ENCODE data around the gene PRRC2B.
A peak's percentile ranks its signal among the peaks of the same experiment; 100 is the strongest.
"Not testable (repeated sequence)": the region's sequence is repeated elsewhere in the genome, so short reads cannot be mapped to it uniquely, and the experiment has no call there.

The PRRC2B gene

DNA sequence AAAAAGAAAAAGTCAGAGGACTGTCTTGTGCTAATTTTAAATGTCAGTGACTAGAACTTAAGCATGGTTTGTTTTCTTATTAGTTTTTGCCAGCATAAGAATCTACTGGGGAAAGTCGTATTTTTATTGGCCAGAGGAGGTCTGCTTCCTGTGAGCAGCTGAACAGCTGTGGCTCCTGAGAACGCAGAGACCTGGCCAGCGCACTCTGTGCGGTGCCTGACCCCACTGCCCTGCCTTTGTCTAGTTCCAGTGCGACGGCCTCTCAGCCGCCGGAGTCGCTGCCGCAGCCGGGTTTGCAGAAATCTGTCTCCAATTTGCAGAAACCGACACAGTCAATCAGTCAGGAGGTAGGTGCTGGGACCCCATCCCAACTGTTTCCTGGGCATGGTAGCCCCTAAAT, 42.5 kb downstream of the PRRC2B start:
- DNase-seq (ENCODE audit: low spot score) = no peak

DNA sequence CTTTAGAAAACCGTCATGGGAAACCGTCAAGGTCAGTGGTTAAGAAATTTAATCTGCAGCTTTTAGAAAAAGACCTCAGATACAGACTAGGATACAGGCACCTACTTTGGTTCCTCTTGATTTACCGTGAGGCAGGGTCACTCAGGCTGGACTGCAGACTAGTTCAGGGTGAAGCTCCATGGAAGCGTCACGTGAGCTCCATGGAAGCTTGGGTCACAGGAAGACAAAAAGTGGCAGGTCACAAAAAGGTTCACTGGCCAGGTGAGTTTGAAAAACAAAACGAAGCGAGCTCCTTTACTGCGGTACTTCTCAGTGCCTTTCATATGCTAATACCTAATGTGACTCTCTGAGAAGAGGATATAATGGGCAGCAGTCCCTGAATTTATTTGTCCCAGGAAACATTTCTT, 43.0 kb downstream of the PRRC2B start:
- no peak for DNase-seq (ENCODE audit: low spot score)

GRCh38 chr9:131438190-131438589, 44.3 kb downstream of the PRRC2B start:
- no peak for DNase-seq (ENCODE audit: low spot score)

DNA sequence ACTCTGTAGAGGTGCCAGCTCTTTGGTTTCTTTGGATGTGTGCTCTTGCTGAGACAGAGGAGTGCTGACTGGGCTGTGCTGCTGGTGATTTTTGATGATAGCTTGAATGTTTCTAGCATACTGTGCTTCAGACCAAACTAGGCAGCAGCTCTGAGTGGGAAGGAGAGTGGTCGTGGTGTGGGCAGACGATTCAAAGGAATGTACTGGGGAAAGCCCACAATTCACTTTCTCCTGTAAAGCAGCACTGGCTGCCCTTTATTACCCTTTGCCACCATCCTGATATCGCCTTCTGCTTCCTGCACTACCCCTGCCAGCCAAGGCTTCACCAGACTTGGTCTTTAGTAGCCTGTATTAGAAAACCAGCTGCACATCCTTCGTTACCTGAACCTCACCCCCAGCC, 45.3 kb downstream of the PRRC2B start:
- DNase-seq (ENCODE audit: low spot score) = no peak

DNA sequence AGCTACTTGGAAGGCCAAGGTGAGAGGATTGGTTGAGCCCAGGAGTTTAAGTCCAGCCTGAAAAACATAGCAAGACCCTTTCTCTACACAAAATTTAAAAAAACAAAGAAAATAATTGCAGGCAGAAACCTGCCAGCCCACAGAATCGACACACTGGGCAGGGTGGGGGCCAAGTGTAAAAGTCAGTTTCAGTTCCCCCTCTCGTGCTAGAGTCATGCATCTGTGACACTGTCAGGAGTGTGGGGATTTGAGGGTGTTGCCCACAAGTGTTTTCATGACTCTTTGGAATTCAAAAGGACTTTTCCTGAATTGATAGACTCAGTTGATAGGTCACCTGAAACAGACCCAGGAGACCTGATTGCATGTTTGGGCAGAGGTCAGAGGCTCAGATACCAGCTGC, 47.6 kb downstream of the PRRC2B start:
- DNase-seq (ENCODE audit: low spot score) = no peak

DNA sequence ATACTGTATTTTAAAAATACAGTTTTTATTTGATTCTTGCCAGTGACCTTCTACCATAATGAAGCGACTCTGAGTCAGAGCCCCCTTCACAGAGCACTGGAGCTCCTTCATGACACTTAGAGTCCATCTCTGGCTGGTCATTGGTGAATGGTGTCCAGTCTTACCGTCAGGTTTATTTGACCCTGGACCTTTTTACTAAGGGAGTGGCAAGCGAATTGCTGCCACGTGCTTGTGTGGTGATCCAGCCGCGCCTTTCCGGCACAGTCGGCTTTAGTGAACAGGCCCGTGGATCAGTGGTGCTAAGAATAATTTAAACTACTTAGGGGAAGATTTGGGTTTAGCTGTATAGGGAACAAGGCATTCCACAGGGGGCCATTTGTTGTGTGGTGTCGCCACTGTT, 48.5 kb downstream of the PRRC2B start:
- no peak for DNase-seq (ENCODE audit: low spot score)

GRCh38 chr9:131443648-131444047, 49.8 kb downstream of the PRRC2B start:
- DNase-seq (ENCODE audit: low spot score) = no peak

DNA sequence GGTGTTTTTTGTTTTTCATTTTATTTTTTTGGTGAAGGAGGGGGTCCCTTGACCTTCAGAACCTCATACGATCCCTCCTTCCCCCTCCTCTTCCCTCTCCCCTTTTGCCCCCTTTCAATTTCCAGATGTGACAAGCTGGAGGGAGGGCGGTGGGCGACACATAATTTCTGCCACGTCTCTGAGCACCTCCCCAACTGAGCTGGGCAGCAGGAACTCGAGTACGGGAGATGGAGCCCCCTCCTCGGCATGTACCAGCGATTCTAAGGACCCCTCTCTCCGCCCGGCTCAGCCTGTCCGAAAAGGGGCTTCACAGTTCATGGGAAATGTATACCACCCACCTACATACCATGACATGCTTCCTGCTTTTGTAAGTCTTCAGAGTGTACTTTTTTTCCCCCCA, 52.4 kb downstream of the PRRC2B start:
- DNase-seq (ENCODE audit: low spot score) = no peak

- DNase-seq (ENCODE audit: low spot score) = peak; percentile 66
Observed at GRCh38 chr9:131447148-131447547, 53.3 kb downstream of the PRRC2B start.

GRCh38 chr9:131447600-131447999, 53.7 kb downstream of the PRRC2B start:
- no peak for DNase-seq (ENCODE audit: low spot score)

- DNase-seq (ENCODE audit: low spot score) = no peak
Observed at GRCh38 chr9:131448818-131449217, 54.9 kb downstream of the PRRC2B start.

DNA sequence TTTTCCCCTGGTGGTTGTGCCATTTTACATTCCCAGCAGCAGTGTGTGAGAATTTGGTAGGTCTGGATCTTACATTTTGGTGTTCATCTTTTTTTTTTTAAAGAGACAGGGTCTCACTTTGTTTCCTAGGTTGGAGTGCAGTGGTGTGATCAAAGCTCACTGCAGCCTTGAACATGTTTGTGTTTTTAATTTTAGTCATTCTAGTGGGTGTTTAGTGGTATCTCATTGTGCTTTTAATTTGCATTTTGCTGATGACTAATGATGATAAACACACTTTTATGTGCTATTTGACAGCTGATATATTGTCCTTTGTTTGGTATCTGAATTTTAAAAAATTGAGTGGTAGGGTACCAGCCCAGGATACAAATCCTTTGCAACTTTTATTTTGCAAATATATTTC, 55.4 kb downstream of the PRRC2B start:
- no peak for DNase-seq (ENCODE audit: low spot score)

GRCh38 chr9:131454028-131454427, 60.1 kb downstream of the PRRC2B start:
- no peak for DNase-seq (ENCODE audit: low spot score)

GRCh38 chr9:131455655-131456054, 61.8 kb downstream of the PRRC2B start:
- DNase-seq (ENCODE audit: low spot score) = not testable (repeated sequence)

DNA sequence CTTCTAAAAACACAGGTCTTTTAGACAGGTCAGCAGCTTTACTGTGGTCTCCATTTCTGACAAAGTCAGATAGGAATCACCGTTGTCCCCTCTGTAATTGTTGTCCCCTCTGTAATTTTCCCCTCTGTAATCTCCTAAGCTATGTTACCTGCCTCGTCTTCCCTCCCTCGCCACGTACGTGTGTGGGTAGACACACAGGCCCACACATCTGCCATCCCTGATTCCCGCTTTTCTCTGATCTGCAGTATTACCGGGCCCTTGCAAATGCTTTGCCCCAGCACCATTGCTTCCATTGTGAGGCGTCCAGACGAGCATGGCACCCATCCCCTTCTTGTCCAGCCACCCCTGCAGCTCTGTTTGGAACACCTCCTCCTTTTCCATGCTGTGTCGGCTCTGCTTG, 63.9 kb downstream of the PRRC2B start:
- no peak for DNase-seq (ENCODE audit: low spot score)

GRCh38 chr9:131459056-131459455, 65.2 kb downstream of the PRRC2B start:
- DNase-seq (ENCODE audit: low spot score) = no peak

DNA sequence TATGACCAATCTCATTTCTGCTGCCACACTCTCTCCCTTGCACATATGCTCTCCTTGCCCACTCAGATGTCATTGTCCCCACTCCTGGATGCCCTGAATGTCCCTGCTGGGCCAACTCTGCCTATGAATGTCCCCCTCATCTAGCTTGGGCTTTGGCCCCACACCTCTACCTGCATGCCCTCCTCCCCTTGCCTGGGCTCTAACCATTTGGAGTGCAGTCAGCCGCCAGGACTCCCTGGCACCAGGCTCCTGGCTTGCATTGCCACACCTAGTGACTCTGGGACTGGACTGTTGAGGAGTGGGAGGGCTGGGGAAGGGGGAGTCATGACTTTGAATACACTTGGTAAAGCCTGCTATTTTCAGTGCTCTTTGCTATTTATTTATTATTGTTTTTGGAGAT, 67.3 kb downstream of the PRRC2B start:
- no peak for DNase-seq (ENCODE audit: low spot score)

GRCh38 chr9:131464354-131465000, 70.6 kb downstream of the PRRC2B start:
- DNase-seq (ENCODE audit: low spot score) = no peak

GRCh38 chr9:131465401-131465800, 71.5 kb downstream of the PRRC2B start:
- DNase-seq (ENCODE audit: low spot score) = no peak

- no peak for DNase-seq (ENCODE audit: low spot score)
Observed at GRCh38 chr9:131467214-131467935, 73.5 kb downstream of the PRRC2B start.

DNA sequence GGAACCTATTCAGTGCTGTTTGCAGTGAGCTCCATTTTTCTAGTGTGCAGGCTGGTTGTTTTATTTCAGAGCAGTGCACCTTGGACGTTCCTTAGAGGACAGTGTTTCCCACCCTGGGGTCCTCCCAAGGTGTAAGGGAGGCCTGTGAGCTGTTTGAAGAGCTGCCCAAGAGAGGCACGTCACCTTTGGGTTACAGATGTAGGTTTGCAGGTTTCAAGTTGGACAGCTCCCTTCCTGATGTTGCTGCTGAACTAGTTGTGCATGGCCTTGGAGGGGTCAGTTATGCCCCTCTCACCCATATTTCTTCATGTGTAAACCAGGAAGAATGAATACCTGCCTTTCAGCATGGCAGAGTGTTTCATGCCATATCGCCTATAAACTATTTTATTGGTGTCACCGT, 74.1 kb downstream of the PRRC2B start:
- DNase-seq (ENCODE audit: low spot score) = no peak

DNA sequence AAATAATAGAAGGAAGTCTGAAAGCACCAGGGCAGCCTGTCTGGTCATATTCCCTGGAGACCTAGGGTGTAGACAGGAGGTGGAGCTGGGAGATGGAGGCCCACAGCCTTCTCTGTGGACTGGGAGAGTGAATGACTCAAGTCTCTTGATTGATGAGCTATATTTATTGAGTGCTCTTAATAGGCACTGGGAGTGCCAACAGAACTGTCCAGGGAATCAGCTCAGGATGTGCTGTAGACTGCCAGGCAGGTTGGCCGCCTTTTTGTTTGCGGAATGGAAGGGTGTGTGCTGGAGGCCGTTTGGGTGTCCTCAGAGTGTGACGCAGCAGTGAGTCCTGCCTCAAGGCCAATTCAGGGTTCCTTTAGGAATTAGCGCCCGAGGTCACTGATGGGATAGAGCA, 75.5 kb downstream of the PRRC2B start:
- DNase-seq (ENCODE audit: low spot score) = no peak

DNA sequence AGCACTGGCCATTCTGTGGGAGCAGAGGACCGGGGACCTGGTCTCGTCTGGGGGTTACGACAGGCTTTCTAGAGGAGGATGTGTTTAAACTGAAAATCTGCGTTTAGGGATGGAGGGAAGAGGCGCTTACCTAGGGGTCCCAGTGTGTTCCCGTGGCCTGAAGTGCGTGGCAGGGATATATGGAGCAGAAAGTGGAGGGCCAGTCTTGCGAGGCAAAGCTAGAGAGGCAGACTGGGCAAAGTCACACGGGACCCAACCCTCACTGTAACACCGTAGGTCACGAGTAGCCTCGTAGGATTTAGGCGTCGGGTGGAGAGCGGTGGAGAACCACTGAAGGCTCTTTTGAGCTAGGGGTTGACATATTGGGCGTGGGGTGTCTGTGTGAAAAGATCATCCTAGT, 76.1 kb downstream of the PRRC2B start:
- no peak for DNase-seq (ENCODE audit: low spot score)

DNA sequence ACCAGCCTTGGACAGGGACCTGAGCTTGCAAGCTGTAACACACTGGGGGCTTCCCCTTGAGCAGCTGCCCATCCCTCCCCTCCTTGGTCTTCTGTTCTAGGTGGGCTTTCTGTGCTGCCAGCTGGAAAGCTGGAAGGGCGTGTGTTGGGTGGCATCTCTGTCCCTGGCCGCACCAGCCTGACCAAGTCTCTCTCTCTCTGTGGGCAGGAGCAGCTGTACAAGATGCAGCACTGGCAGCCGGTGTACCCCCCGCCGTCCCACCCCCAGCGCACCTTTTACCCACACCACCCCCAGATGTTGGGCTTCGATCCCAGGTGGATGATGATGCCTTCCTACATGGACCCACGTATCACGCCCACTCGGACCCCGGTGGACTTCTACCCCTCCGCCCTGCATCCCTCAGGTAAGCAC, 76.7 kb downstream of the PRRC2B start:
- no peak for DNase-seq (ENCODE audit: low spot score)

Measured in kidney tubule cell (primary cell).